HepG2 (cell line): ENCODE results near the gene CARS1. TPM values are rescaled to one million over a fixed set of nuclear protein-coding genes. Genes with fewer than 3 reads are reported as not detected.

Experiments
- DRAP1 ChIP-seq: IDR thresholded peaks from 2 replicates; pipeline ENCODE4 v1.6.1; 2016; ENCODE audit warnings: missing genetic modification reagents, missing compliant biosample characterization
- EZH2 ChIP-seq: conservative IDR thresholded peaks from 2 replicates; pipeline ENCODE4 v1.6.1; 2012; ENCODE audit warnings: mild to moderate bottlenecking, low read depth, low read length, moderate library complexity
- GABPB1 ChIP-seq: IDR thresholded peaks from 2 replicates; pipeline ENCODE4 v1.6.1; 2016; ENCODE audit warnings: mild to moderate bottlenecking, missing genetic modification reagents, moderate library complexity, missing compliant biosample characterization
- GFI1 ChIP-seq: sonication (generic); formaldehyde crosslinking; IDR thresholded peaks from 2 replicates; pipeline ENCODE4 v1.5.0; 2020; ENCODE audit warnings: missing genetic modification reagents, mild to moderate bottlenecking, borderline replicate concordance
- HDAC1 ChIP-seq: sonication (generic); formaldehyde crosslinking; IDR thresholded peaks from 2 replicates; pipeline ENCODE4 v1.5.1; 2020; ENCODE audit warnings: mild to moderate bottlenecking, missing genetic modification reagents
- KLF11 ChIP-seq: IDR thresholded peaks from 2 replicates; pipeline ENCODE4 v1.6.1; 2016; ENCODE audit warnings: missing compliant biosample characterization
- MLX ChIP-seq: IDR thresholded peaks from 2 replicates; pipeline ENCODE4 v1.6.1; 2016
- NCOA2 ChIP-seq: sonication (generic); formaldehyde crosslinking; IDR thresholded peaks from 2 replicates; pipeline ENCODE4 v1.8.0; 2022; ENCODE audit warnings: inconsistent platforms
- NR1H2 ChIP-seq: sonication (generic); formaldehyde crosslinking; IDR thresholded peaks from 2 replicates; pipeline ENCODE4 v1.8.1; 2022; ENCODE audit warnings: low read depth, missing genetic modification reagents, borderline replicate concordance
- NR3C1 ChIP-seq: sonication (generic); formaldehyde crosslinking; IDR thresholded peaks from 2 replicates; pipeline ENCODE4 v1.4.0; 2020; ENCODE audit warnings: missing genetic modification reagents
- RFXANK ChIP-seq: IDR thresholded peaks from 2 replicates; pipeline ENCODE4 v1.6.1; 2016
- RXRA ChIP-seq: sonication (generic); formaldehyde crosslinking; IDR thresholded peaks from 2 replicates; pipeline ENCODE4 v1.5.1; 2020; ENCODE audit warnings: missing genetic modification reagents
- SMARCC2 ChIP-seq: fragments of 450-650 bp; IDR thresholded peaks from 2 replicates; pipeline ENCODE4 v1.6.1; 2017; ENCODE audit warnings: antibody characterized with exemption, mild to moderate bottlenecking
- ZHX1 ChIP-seq: sonication (generic); formaldehyde crosslinking; IDR thresholded peaks from 2 replicates; pipeline ENCODE4 v1.8.1; 2022; ENCODE audit warnings: low read depth, mild to moderate bottlenecking, missing genetic modification reagents
- ZMYM3 ChIP-seq: sonication (generic); formaldehyde crosslinking; IDR thresholded peaks from 2 replicates; pipeline ENCODE4 v1.5.1; 2020; ENCODE audit warnings: mild to moderate bottlenecking, missing genetic modification reagents
- ZNF138 ChIP-seq: sonication (generic); formaldehyde crosslinking; IDR thresholded peaks from 2 replicates; pipeline ENCODE4 v1.5.0; 2020; ENCODE audit warnings: mild to moderate bottlenecking, low read depth, missing genetic modification reagents
- ZNF256 ChIP-seq: sonication (generic); formaldehyde crosslinking; conservative IDR thresholded peaks from 2 replicates; pipeline ENCODE4 v1.4.0; 2020; ENCODE audit warnings: missing genetic modification reagents
- ZNF3 ChIP-seq: IDR thresholded peaks from 2 replicates; pipeline ENCODE4 v1.7.0; 2017; ENCODE audit warnings: inconsistent platforms
- ZNF468 ChIP-seq: sonication (generic); formaldehyde crosslinking; IDR thresholded peaks from 2 replicates; pipeline ENCODE4 v1.8.0; 2022; ENCODE audit warnings: mild to moderate bottlenecking, moderate library complexity, missing genetic modification reagents
- ZNF557 ChIP-seq: sonication (generic); formaldehyde crosslinking; IDR thresholded peaks from 2 replicates; pipeline ENCODE4 v1.4.0; 2020; ENCODE audit warnings: missing genetic modification reagents
- ZNF674 ChIP-seq: sonication (generic); formaldehyde crosslinking; IDR thresholded peaks from 2 replicates; pipeline ENCODE4 v1.5.0; 2020; ENCODE audit warnings: low read depth, mild to moderate bottlenecking, missing genetic modification reagents
- ZNF766 ChIP-seq: sonication (generic); formaldehyde crosslinking; IDR thresholded peaks from 2 replicates; pipeline ENCODE4 v1.5.0; 2020; ENCODE audit warnings: missing genetic modification reagents, borderline replicate concordance
- ZNF792 ChIP-seq: IDR thresholded peaks from 2 replicates; pipeline ENCODE4 v1.6.1; 2016
- polyA plus RNA-seq, 8 experiments: library from polyadenylated mRNA; depleted of rRNA in 3 of 8; stranded (reverse) in 7 of 8; unstranded in 1 of 8; fragments of >200 nt; fragmentation: Illumina TruSeq in 4 of 8; extraction: Trizol in 4 of 8; gene quantifications; 2 replicates each; pipeline versions ENCODE4 v1.2.1 to v1.2.3, GENCODE V29; 2011 to 2016; ENCODE audit warnings: low read depth in 4 of 8, missing spikeins in 1 of 8, mixed read lengths in 1 of 8; ENCODE audit not compliant: insufficient read depth in 1 of 8
- total RNA-seq, 5 experiments: library from RNA; depleted of rRNA; stranded (reverse); fragments of >200 nt; fragmentation: Illumina TruSeq; extraction: Trizol; gene quantifications; 2 replicates each; pipeline ENCODE4 v1.2.3, GENCODE V29; 2016; ENCODE audit warnings: low read depth in 1 of 5
- TF ChIP-seq, protein P1 (sequence below): sonication (generic); formaldehyde crosslinking; IDR thresholded peaks from 2 replicates; pipeline ENCODE4 v1.5.0; 2020; ENCODE audit warnings: mild to moderate bottlenecking, missing genetic modification reagents, borderline replicate concordance

The CARS1 gene
- total and polyA plus RNA-seq, 2 of the 13 experiments (the other 11 are each of a cell fraction or from before 2014, with no cell fraction given), result 33.8 to 47.0 TPM

DNA sequence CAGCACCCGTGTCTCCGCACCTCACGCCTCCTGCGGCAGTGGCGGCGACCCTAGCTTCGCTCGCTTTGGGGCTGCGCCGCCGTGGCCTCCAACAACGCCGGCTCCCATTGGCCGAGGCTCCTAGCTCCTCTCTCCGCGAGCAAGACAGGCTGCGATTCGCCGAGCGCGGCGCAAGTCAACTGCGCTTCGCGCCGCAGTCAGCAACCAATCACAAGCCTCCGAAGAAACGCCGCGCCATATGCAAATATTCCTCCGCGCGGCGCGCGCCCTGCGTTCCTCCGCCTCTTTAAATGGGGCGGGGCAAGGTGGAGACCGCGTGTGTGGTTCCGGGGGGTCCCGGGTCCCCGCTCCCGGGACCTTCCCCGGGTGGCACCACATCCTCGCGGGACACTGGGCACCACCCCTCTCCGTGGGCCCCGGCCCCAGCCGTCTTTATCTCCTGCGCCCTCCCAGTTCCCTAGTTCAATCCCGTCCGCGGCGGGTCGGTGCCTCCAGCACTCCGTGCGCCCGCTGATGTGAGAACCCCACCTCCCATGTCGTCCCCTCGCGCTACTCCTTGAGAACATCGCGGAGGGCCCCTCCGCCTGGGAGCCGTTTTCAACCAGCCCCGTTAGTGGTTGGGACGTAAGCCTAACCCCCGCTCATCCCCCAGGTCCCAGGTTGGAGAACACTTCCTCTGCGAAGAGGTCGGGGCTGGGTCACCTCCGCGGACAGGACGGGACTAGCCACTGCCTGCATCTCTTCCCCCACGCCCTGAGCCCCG is 64.8 kb downstream of the CARS1 start, which contains the start of gene NAP1L4 (continued):
- TF ChIP-seq ZHX1 (CRISPR knock-in tag) (peak; percentile 47; the same call in 1 of the 2 replicates), ZNF468 (CRISPR knock-in tag) (no peak), ZNF792 (CRISPR knock-in tag) (peak; percentile 32; the same call in 1 of the 2 replicates), NR3C1 (CRISPR knock-in tag) (no peak), GABPB1 (CRISPR knock-in tag) (peak; percentile 56; the same call in 1 of the 2 replicates), GFI1 (CRISPR knock-in tag) (no peak), EZH2 (no peak), SMARCC2 (no peak), ZNF766 (CRISPR knock-in tag) (no peak), ZMYM3 (no peak), ZNF256 (CRISPR knock-in tag) (no peak), ZNF557 (CRISPR knock-in tag) (no peak), ZNF3 (CRISPR knock-in tag) (no peak), ZNF674 (CRISPR knock-in tag) (no peak), RFXANK (no peak), MLX (CRISPR knock-in tag) (no peak), RXRA (CRISPR knock-in tag) (peak; percentile 38), KLF11 (no peak), DRAP1 (CRISPR knock-in tag) (peak; percentile 72), NR1H2 (CRISPR knock-in tag) (no peak), NCOA2 (CRISPR knock-in tag) (no peak), ZNF138 (CRISPR knock-in tag) (no peak), HDAC1 (CRISPR knock-in tag) (peak; percentile 96)
- TF ChIP-seq, protein P1, sequence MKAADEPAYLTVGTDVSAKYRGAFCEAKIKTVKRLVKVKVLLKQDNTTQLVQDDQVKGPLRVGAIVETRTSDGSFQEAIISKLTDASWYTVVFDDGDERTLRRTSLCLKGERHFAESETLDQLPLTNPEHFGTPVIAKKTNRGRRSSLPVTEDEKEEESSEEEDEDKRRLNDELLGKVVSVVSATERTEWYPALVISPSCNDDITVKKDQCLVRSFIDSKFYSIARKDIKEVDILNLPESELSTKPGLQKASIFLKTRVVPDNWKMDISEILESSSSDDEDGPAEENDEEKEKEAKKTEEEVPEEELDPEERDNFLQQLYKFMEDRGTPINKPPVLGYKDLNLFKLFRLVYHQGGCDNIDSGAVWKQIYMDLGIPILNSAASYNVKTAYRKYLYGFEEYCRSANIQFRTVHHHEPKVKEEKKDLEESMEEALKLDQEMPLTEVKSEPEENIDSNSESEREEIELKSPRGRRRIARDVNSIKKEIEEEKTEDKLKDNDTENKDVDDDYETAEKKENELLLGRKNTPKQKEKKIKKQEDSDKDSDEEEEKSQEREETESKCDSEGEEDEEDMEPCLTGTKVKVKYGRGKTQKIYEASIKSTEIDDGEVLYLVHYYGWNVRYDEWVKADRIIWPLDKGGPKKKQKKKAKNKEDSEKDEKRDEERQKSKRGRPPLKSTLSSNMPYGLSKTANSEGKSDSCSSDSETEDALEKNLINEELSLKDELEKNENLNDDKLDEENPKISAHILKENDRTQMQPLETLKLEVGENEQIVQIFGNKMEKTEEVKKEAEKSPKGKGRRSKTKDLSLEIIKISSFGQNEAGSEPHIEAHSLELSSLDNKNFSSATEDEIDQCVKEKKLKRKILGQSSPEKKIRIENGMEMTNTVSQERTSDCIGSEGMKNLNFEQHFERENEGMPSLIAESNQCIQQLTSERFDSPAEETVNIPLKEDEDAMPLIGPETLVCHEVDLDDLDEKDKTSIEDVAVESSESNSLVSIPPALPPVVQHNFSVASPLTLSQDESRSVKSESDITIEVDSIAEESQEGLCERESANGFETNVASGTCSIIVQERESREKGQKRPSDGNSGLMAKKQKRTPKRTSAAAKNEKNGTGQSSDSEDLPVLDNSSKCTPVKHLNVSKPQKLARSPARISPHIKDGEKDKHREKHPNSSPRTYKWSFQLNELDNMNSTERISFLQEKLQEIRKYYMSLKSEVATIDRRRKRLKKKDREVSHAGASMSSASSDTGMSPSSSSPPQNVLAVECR (CRISPR knock-in tag), result peak; percentile 99
